ENCODE results near the gene GPATCH4.
"Not testable (repeated sequence)": the region's sequence is repeated elsewhere in the genome, so short reads cannot be mapped to it uniquely, and the experiment has no call there.

Gene GPATCH4

DNA sequence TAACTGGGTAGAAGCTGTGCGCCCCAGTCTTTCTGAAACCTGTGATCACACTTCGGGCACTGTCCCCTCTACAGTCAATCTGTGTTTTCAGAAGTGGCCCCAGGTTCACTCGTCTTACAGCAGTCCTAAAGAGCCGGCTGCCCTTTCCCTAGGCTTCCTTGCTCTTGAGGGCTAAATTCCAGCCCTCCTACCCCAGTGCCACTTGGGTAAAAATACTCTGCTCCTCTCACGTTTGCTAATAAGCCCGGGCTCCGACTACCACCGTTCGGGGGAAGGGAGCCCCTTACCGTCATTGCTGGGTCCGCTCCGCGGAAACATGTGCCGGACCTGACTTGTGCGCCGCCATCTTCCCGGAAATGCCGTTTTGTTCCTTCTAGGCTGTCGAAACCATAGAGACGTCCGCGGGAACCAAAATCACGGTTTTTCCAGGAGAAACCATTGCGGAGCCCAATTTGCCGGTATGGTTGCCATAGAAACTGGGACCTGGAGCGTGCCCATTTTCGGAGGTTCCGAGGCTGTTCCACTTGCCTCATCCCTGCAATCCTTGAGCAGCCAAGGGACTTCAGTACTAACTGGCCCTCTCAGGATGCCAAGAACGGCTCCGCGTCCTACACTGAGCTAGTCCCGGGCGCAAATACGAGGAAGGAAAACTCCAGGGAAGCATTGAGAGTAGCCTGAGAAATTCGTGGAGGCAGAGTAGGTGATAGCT lies at the start of gene GPATCH4:
Gene GPATCH4, minus strand, starts transcription at position 358 of the 709 bp plus-strand sequence.
- DNase-seq: peak; percentile 74

GRCh38 chr1:156648951-156649350 lies 47.7 kb upstream of the GPATCH4 start:
- no peak for DNase-seq

DNA sequence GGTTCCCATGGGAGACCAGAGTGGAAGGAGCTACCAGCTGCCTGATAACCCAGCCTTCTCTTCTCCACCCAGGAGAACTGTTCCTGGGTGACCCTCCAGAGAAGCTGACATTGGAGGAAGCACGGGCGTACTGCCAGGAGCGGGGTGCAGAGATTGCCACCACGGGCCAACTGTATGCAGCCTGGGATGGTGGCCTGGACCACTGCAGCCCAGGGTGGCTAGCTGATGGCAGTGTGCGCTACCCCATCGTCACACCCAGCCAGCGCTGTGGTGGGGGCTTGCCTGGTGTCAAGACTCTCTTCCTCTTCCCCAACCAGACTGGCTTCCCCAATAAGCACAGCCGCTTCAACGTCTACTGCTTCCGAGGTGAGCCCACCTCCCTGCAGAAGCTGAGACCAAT lies 47.2 kb upstream of the GPATCH4 start:
- DNase-seq: no peak

GRCh38 chr1:156647351-156647750 lies 46.1 kb upstream of the GPATCH4 start:
- no peak for DNase-seq

DNA sequence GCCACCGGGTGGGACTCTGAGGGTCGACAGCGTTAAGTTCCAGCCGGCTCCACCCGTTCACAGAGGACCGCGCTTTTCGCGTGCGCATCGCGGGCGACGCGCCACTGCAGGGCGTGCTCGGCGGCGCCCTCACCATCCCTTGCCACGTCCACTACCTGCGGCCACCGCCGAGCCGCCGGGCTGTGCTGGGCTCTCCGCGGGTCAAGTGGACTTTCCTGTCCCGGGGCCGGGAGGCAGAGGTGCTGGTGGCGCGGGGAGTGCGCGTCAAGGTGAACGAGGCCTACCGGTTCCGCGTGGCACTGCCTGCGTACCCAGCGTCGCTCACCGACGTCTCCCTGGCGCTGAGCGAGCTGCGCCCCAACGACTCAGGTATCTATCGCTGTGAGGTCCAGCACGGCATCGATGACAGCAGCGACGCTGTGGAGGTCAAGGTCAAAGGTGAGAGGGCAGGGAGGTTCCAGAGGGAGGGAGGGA lies 45.5 kb upstream of the GPATCH4 start:
- DNase-seq: no peak

DNA sequence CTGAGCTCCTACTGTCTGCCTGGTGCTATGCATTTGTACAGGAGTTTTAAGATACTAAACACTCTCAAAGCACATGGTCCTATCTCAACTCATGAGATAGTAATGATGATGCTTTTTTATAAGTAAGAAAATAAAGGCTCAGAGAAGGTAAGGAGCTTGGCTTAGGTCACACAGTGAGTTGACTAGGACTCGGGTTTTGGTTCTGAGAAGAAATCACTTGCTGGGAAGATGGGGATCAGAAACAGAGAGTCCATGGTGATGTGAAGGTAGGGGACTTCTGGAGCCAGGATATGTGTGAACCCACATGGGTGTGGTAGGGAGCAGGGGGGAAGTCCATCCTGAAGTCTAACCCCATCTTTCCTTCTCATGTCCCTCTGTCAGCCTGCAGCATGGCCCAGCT lies 44.4 kb upstream of the GPATCH4 start:
- no peak for DNase-seq

DNA sequence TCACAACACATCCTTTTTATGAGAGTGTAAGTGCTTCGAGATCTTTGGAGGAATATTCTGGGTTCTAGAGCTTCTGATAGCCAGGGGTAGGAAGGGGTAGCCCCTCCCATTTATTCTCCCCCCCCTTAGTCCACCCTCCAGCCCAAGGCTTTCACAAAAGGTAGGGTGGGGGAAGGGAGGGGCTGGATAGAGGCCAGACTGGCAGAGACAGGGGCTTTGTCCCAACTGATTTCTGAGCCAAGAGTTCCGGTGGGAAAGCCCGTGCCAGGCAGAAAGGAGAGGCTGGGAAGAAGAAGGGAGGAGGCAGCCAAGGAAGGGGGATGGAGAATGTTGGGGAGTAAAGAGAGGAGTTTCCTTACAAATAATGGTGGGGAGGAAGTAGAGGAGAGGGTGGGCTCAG lies 43.8 kb upstream of the GPATCH4 start:
- no peak for DNase-seq

- DNase-seq: no peak
These were observed 43.4 kb upstream of the GPATCH4 start for GRCh38 chr1:156644640-156645039.

- no peak for DNase-seq
These were observed 42.9 kb upstream of the GPATCH4 start for GRCh38 chr1:156644146-156644545.

GRCh38 chr1:156643778-156644092 lies 42.5 kb upstream of the GPATCH4 start:
- no peak for DNase-seq

- no peak for DNase-seq
These were observed 41.9 kb upstream of the GPATCH4 start for GRCh38 chr1:156643049-156643777.

DNA sequence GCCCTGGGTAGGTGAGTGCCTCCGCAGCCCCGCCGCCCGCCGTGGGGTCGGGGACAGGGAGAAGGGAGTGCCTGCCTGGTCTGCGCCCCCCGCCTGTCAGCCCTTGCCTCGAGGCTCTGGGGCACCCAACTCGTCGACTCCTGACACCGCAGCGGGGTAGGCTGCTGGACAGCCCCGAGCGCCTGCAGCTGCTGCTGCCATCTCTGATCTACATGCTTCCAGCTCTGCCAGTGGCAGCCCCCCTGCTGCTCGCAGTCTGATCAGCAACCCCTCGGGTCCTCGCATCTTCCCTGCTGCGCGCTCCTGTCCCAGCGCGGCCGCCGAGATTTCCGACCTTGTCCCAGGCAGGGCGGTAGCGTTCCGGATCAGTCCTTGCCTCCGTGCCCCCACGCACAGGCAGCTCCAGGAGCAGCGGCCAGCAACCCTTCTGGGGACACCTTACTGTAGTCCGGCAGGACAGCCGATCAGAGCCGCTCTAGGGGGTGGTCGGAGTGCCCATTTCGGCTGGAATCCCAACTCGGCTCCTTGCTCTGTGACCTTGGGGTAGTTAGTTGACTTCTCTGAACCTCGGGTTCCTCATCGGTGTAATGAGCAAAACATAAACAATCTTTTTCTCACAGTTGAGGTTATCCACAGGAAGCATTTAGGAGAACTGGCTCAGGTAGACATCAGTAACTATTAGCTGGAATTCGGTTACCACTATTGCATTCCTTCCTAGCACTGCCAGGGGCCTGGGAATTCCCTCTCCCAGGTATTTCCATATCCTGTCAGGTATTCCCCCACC lies 41.2 kb upstream of the GPATCH4 start:
- no peak for DNase-seq

DNA sequence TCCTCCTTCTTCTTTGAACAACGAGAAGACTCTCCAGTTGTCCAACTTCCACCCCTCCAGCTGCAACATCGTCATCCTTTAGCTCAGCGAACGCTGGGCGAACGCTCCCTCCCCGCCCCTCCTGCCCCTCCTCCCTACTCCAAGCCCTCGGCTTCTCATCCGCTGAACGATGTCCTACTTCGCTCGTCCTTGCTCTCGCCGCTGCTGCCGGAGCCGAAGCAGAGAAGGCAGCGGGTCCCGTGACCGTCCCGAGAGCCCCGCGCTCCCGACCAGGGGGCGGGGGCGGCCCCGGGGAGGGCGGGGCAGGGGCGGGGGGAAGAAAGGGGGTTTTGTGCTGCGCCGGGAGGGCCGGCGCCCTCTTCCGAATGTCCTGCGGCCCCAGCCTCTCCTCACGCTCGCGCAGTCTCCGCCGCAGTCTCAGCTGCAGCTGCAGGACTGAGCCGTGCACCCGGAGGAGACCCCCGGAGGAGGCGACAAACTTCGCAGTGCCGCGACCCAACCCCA lies 40.5 kb upstream of the GPATCH4 start, which contains the start of gene BCAN:
Gene BCAN, plus strand, starts transcription at position 357 of the 504 bp plus-strand sequence. CDS start 3,938 bp downstream, outside the sequence.
- DNase-seq: peak; percentile 25

DNA sequence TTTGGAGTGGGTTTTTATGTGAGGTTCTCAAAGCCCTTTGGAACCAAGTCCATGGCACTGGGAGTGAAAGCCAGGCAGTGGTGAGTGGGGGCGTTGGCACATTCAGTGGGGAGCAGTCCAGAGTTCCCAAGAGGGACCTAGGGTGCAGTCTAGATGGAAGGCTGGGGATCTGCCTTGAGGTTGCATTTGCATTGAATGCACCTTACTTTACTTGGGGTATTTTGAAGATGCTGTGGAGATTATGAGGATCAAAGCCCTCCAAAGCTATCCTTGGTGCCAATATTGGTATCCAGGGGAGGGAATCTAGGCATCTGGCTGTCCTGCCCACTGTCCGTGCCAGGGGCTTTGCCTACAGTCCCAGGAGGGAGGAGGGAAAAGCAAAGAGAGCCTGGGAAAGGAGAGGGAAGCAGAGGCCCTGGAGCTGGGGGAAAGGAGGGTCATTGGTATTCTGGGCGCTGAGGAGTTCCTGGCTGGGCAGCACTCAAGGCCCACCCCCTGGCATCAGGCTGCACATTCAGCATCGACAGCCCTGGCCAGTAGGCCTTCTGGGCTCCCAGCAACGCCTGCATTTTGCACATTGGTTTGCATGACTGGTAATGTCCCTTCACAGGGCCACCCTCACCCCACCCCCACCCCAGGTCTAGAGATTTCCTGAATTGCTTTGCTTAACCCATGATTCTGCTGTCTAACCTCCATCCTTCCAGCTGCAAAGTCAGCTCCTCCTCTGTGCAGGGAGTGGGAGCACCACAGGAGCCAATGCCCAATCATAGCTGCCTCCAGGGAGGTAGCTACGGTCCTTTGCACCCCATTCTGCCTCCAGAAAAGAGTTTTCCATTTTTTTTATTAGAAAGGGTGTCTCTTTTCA lies 39.8 kb upstream of the GPATCH4 start:
- DNase-seq: no peak

DNA sequence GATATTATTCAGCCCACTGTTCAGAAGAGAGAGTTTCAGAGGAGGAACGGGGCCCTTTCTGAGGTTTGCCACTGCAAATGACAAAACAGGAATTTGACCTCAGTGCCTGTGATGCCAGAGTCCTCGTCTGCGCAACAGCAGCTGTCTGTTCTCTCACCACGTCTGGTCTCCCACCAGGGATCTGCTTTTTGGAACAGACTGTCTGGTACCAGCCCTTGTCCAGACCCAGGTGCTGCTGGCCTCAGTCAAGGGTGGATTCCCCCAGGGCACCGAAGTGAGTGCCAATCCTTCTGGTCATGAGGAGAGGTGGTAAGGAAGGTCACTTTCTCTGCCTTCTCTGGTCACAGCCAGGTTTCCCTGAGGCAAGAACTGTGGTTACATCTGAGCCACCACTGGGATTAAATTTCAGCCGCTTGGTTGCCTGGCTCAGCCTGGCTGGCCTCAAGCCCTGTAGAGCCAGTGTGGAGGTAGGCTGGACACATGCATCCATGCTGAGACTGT lies 38.4 kb upstream of the GPATCH4 start:
- DNase-seq: no peak

DNA sequence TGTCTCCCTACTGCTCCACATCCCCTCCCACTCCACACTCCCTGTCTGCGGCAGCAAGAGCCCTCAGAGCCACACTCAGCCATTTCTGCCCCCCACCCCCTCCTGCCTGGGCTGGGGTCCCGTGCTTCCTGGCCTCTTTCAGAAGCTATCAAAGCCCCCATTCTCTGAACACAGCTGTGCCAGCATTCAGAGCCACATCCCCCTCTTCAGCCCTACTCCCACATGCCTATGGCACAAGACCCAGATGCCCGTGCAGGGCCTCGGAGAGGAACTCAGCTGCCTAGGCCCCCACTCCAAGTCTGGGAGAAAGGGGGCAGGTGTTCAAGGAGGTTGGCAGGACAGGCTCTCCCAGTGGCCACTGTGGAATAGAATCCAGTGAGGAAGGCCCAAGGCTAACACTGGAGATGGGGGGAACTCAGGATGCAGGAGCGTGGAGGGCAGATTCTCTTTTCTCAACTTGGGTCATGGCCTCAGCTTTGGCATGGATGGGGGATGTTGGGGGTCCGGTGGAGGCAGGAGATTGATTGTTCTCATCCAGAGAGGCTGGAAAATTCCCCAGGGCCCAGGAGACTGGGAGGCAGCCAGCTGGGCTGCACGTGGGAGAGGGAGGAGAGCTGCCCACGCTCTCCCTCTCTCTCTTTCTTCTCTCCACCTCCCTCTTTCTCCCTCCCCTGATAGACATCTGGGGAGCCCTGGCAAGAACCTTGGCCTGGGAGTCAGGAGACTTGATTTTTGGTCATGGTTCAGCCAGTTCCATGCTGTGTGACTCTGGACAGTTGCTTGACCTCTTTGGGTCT lies 37.1 kb upstream of the GPATCH4 start:
- no peak for DNase-seq

DNA sequence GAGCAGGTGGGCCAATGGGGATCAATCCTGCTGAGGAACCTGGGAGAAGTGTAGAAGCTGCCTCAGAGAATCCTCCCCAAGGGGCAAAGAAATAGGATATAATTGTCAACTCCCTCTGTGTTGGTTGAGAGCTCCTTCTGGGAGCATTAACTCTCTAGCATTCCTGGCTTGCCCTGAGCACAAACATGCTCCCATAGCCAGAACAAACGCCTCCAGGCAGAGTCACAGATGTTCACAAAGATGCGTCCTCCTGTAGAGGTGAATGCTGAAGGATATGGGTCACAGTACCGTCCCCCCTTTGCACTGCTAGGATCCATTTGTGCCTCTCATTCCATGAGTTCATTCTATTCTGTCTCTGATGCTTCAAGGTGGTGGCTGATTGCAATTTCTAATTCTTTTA lies 31.1 kb upstream of the GPATCH4 start:
- no peak for DNase-seq

DNA sequence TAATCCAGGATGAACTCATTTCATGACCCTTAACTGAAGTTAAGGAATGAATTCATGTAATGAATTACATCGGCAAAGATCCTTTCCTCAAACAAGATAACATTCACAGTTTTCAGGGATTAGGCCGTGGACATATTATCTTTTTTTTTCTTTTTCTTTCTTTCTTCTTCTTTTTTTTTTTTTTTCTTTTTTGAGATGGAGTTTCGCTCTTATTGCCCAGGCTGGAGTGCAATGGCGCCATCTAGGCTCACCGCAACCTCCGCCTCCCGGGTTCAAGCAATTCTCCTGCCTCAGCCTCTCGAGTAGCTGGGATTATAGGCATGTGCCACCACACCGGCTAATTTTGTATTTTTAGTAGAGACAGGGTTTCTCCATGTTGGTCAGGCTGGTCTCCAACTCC lies 29.9 kb upstream of the GPATCH4 start:
- DNase-seq: not testable (repeated sequence)

GRCh38 chr1:156629823-156630449 lies 28.7 kb upstream of the GPATCH4 start:
- no peak for DNase-seq

DNA sequence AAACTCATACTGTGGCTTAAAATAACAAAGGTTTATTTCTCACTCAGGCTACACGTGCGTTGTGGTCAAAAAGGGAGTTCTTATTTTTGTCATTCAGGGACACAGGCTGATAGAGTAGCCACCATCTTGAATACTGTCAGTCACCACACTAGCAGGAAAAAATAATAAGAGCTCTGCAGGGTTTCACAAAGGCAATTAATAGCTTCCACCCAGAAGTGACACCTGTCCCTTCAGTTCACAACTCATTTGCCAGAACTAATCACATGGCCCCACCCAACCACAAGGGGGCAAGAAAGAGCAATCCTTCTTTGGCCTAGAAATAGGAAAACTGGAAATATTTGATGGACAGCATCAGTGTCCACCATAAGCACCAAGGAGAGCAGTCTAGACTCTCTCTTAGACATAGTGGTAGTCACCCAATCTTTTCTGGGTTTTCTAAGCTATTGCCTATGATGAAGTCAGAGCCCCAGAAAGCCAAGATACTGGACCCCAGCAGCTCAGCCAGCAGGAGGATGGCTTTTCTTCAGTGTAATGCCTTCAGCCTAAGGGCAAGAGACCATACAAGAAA lies 26.1 kb upstream of the GPATCH4 start:
- DNase-seq: peak; percentile 23

- no peak for DNase-seq
These were observed 24.8 kb upstream of the GPATCH4 start for GRCh38 chr1:156626079-156626438.

Data from stimulated activated CD4-positive, alpha-beta T cell treated with anti-CD3 and anti-CD28 coated beads, Interleukin-4, amount 100 ng/mL, for 1 hour (primary cell).